Activated CD4-positive, alpha-beta memory T cell treated with anti-CD3 and anti-CD28 coated beads, Interleukin-2, amount 10 ng/mL, durations not matched to agents 7 days and 5 days (primary cell): ENCODE data around the gene QRFP. TPM values are rescaled to one million over a fixed set of nuclear protein-coding genes. Genes with fewer than 3 reads are reported as not detected.

ENCODE experiments used
- CTCF ChIA-PET: fragments of 350-600 bp; sonication (Branson Sonifier 250); formaldehyde crosslinking; loops from one replicate; lab custom pipeline; 2021; ENCODE audit warnings: antibody characterized with exemption, inconsistent platforms; lab: Charles Lee
- POLR2A ChIA-PET: fragments of 350-600 bp; sonication (Branson Sonifier 250); formaldehyde crosslinking; loops from one replicate; lab custom pipeline; 2021; ENCODE audit warnings: antibody characterized with exemption; lab: Charles Lee
- DNase-seq: peaks from one replicate; pipeline ENCODE4 v3.0.0-alpha.2; 2020
- H3K27ac Mint-ChIP-seq: one replicate; pipeline ENCODE4 v1.8.0; 2021; ENCODE audit warnings: mild to moderate bottlenecking, mixed read lengths
- H3K27me3 Mint-ChIP-seq: one replicate; pipeline ENCODE4 v1.8.0; 2021; ENCODE audit warnings: mixed read lengths
- H3K36me3 Mint-ChIP-seq: one replicate; pipeline ENCODE4 v1.8.0; 2021; ENCODE audit warnings: low read depth, mixed read lengths
- H3K4me1 Mint-ChIP-seq: one replicate; pipeline ENCODE4 v1.8.0; 2021; ENCODE audit warnings: mixed read lengths
- H3K4me3 Mint-ChIP-seq: one replicate; pipeline ENCODE4 v1.8.0; 2021; ENCODE audit warnings: mild to moderate bottlenecking, mixed read lengths
- H3K9me3 Mint-ChIP-seq: one replicate; pipeline ENCODE4 v1.8.0; 2021; ENCODE audit warnings: mixed read lengths
- total RNA-seq, 2 experiments: library from RNA; stranded (reverse); gene quantifications; one replicate each; pipeline ENCODE4 v1.2.3, GENCODE V29; 2021

Gene QRFP
- total RNA-seq, 2 experiments from 2014 or later: not detected

DNA sequence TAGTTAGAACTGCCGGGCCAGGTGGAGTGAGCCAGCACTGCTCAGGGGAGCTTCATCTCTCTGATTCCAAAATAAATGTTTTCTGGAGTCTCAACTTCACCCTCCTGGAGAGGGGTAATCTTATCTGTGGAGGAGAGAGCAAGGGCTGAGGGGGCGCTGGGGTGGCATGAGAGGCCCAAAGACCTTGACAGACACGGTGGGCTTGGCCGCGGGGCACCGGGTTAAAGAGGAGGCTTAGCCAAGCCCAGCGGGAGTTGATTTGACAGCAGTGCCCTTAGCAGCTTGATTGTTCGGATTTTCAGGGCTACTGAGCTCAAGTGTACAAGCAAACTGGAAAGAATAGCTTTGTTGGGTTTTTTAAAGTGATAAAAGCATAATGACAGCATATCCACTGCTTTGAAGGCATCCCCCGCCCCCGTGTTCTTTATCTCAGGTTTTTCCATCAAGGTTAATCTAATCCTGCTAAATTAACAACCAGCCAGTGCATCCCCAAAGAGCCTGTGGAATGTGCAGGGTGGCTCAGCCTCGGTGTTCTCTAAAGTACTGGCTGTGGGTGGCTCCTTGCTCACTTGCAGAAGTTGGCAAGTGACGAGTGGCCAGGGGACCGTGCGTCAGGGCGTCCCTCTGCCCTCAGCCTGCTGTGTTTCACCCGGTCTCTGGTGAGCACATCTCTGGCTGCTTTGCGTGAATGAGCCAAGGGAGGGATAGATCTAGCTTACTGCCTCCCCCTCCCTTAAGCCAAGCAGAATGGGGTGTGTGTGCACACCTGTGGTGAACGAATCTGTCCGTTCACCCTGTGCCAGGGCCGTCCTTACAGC lies 5.5 kb downstream of the QRFP start:
- POLR2A ChIA-PET: no interaction called here
- Mint-ChIP-seq H3K36me3 (no peaks in the 10 kb centered on the region), H3K4me1 (no peaks in the 10 kb centered on the region), H3K27me3 (no peaks in the 10 kb centered on the region), H3K9me3 (no peaks in the 10 kb centered on the region), H3K27ac (no peak overlapping the region), H3K4me3 (no peak overlapping the region)
- CTCF ChIA-PET: no interaction called here
- DNase-seq: no peak

DNA sequence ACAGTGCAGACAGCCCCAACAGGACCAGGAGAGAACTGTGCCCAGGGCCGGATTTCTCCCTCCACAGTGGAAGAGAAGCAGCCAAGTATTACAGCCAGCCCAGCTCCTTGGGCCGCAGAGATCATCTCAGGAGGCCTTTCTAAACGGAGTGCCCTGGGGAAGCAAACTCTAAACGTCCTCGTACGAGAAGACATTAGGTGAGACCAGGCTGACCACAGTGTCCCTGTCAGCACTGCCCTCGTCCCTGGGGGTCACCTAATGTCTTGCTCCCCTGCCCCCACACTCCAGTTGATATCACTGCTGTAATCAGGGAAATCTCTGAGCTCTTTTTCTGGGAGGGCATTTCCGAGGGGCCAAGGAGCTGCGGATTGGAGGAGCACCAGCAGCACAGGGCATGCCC lies 6.5 kb downstream of the QRFP start:
- CTCF ChIA-PET: no interaction called here
- no peak for DNase-seq
- Mint-ChIP-seq H3K4me3 (no peak overlapping the region), H3K9me3 (no peaks in the 10 kb centered on the region), H3K27me3 (no peaks in the 10 kb centered on the region), H3K4me1 (no peaks in the 10 kb centered on the region), H3K27ac (no peak overlapping the region), H3K36me3 (no peaks in the 10 kb centered on the region)
- POLR2A ChIA-PET: no interaction called here

DNA sequence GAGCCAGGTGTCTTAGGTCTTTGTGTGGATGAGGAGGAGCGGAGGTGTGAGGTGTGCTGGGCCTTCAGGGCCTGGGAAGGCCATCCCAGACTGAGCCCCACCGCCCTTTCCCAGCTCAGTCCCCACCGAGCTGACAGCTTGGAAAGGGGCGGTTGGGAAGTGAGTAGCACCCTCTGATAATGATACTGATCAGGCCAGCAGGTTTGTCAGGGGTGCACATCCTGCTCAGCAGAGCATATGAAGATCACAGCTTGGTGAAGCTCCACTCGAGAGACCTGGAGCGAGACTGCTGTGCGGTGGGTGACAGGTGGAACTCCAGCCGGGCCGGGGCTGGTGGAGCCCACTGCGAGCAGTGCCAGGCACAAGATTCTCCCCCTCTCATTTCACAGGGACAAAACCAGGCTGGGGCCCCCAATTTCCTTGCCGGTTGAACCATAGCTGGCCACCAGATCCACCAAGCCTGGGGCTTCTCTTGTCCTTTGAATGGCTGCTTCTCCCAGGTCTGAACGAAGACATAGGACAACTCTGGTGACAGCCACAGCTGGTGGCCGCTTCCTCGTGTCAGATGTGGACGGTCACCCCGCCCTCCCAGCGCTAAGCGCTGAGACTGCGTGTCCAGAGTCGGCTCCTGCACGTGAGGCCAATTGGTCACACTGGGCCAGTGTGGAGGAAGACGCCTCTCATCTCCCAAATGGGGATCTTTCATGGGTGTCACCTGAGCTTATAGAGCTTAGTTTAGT lies 8.3 kb downstream of the QRFP start:
- H3K36me3 Mint-ChIP-seq: no peaks in the 10 kb centered on the region
- DNase-seq: no peak
- H3K4me3 Mint-ChIP-seq: no peak overlapping the region
- H3K9me3 Mint-ChIP-seq: no peaks in the 10 kb centered on the region
- H3K27me3 Mint-ChIP-seq: no peaks in the 10 kb centered on the region
- ChIA-PET CTCF (no interaction called here), POLR2A (no interaction called here)
- no peaks in the 10 kb centered on the region for H3K4me1 Mint-ChIP-seq
- no peak overlapping the region for H3K27ac Mint-ChIP-seq

GRCh38 chr9:130887494-130888144 lies 9.0 kb downstream of the QRFP start:
- Mint-ChIP-seq H3K27ac (no peak overlapping the region), H3K27me3 (no peaks in the 10 kb centered on the region), H3K4me3 (no peak overlapping the region), H3K36me3 (no peaks in the 10 kb centered on the region), H3K4me1 (no peaks in the 10 kb centered on the region), H3K9me3 (no peaks in the 10 kb centered on the region)
- ChIA-PET POLR2A (no interaction called here), CTCF (no interaction called here)
- DNase-seq: no peak

GRCh38 chr9:130886981-130887380 lies 9.6 kb downstream of the QRFP start:
- CTCF ChIA-PET: no interaction called here
- Mint-ChIP-seq H3K27ac (no peak overlapping the region), H3K4me1 (no peaks in the 10 kb centered on the region), H3K27me3 (no peaks in the 10 kb centered on the region), H3K4me3 (no peak overlapping the region), H3K9me3 (no peaks in the 10 kb centered on the region), H3K36me3 (no peaks in the 10 kb centered on the region)
- DNase-seq: no peak
- POLR2A ChIA-PET: no interaction called here

DNA sequence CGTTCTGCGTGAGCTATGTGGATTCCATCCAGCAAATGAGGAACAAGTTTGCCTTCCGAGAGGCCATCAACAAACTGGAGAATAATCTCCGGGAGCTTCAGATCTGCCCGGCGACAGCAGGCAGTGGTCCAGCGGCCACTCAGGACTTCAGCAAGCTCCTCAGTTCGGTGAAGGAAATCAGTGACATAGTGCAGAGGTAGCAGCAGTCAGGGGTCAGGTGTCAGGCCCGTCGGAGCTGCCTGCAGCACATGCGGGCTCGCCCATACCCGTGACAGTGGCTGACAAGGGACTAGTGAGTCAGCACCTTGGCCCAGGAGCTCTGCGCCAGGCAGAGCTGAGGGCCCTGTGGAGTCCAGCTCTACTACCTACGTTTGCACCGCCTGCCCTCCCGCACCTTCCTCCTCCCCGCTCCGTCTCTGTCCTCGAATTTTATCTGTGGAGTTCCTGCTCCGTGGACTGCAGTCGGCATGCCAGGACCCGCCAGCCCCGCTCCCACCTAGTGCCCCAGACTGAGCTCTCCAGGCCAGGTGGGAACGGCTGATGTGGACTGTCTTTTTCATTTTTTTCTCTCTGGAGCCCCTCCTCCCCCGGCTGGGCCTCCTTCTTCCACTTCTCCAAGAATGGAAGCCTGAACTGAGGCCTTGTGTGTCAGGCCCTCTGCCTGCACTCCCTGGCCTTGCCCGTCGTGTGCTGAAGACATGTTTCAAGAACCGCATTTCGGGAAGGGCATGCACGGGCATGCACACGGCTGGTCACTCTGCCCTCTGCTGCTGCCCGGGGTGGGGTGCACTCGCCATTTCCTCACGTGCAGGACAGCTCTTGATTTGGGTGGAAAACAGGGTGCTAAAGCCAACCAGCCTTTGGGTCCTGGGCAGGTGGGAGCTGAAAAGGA lies 10.9 kb downstream of the QRFP start:
- DNase-seq: no peak
- POLR2A ChIA-PET: no interaction called here
- Mint-ChIP-seq H3K27ac (no peak overlapping the region), H3K36me3 (peaks cover 6% of the 10 kb centered on the region), H3K4me3 (no peak overlapping the region), H3K4me1 (no peaks in the 10 kb centered on the region), H3K9me3 (no peaks in the 10 kb centered on the region), H3K27me3 (no peaks in the 10 kb centered on the region)
- CTCF ChIA-PET: no interaction called here

- Mint-ChIP-seq H3K27ac (no peak overlapping the region), H3K4me3 (no peak overlapping the region), H3K4me1 (no peaks in the 10 kb centered on the region), H3K36me3 (peaks cover 6% of the 10 kb centered on the region), H3K9me3 (no peaks in the 10 kb centered on the region), H3K27me3 (no peaks in the 10 kb centered on the region)
- DNase-seq: no peak
- ChIA-PET CTCF (no interaction called here), POLR2A (no interaction called here)
Measured at GRCh38 chr9:130884542-130885483, 11.8 kb downstream of the QRFP start.

- ChIA-PET POLR2A (no interaction called here), CTCF (interaction anchor here (0.8 kb wide), 1 partner anchor 18 kb away, joined by 3 read pairs; no protein-coding TSS in a partner anchor)
- Mint-ChIP-seq H3K9me3 (no peaks in the 10 kb centered on the region), H3K4me1 (no peaks in the 10 kb centered on the region), H3K36me3 (peaks cover 6% of the 10 kb centered on the region), H3K27me3 (no peaks in the 10 kb centered on the region), H3K27ac (no peak overlapping the region), H3K4me3 (no peak overlapping the region)
- no peak for DNase-seq
Measured at GRCh38 chr9:130884111-130884531, 12.5 kb downstream of the QRFP start.

GRCh38 chr9:130883479-130883878 lies 13.1 kb downstream of the QRFP start:
- no peaks in the 10 kb centered on the region for H3K27me3 Mint-ChIP-seq
- peaks cover 6% of the 10 kb centered on the region for H3K36me3 Mint-ChIP-seq
- POLR2A ChIA-PET: no interaction called here
- no peaks in the 10 kb centered on the region for H3K9me3 Mint-ChIP-seq
- CTCF ChIA-PET: interaction anchor here (0.8 kb wide), 1 partner anchor 18 kb away, joined by 3 read pairs; no protein-coding TSS in a partner anchor
- H3K4me1 Mint-ChIP-seq: no peaks in the 10 kb centered on the region
- no peak overlapping the region for H3K27ac Mint-ChIP-seq
- H3K4me3 Mint-ChIP-seq: no peak overlapping the region
- DNase-seq: no peak

DNA sequence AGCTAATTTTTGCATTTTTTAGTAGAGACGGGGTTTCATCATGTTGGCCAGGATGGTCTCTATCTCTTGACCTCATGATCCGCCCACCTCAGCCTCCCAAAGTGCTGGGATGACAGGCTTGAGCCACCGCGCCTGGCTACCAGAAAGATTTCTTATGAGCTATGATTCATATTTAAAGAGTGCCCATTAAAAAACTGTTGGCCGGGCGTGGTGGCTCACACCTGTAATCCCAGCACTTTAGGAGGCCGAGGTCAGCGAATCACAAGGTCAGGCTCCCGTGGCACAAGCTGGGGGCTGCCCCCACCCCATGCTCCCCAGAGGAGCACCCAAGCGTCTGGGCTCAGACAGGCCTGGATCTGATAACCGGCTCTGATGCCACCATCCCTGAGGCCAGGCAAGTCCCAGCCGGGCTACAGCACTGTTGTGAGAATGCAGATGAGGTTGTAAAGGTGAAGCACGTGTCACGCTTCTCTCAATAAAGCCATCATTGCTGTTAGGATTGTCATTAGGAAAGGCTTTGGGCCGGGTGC lies 13.9 kb downstream of the QRFP start:
- no peak for DNase-seq
- H3K4me1 Mint-ChIP-seq: no peaks in the 10 kb centered on the region
- ChIA-PET POLR2A (no interaction called here), CTCF (interaction anchor here (0.6 kb wide), 1 partner anchor 16 kb away, joined by 3 read pairs; no protein-coding TSS in a partner anchor)
- no peaks in the 10 kb centered on the region for H3K9me3 Mint-ChIP-seq
- no peaks in the 10 kb centered on the region for H3K27me3 Mint-ChIP-seq
- H3K36me3 Mint-ChIP-seq: peaks cover 6% of the 10 kb centered on the region
- no peak overlapping the region for H3K27ac Mint-ChIP-seq
- no peak overlapping the region for H3K4me3 Mint-ChIP-seq

- no peaks in the 10 kb centered on the region for H3K4me1 Mint-ChIP-seq
- ChIA-PET POLR2A (no interaction called here), CTCF (interaction anchor here (0.6 kb wide), 1 partner anchor 13 kb away, joined by 4 read pairs; no protein-coding TSS in a partner anchor)
- peaks cover 6% of the 10 kb centered on the region for H3K36me3 Mint-ChIP-seq
- H3K4me3 Mint-ChIP-seq: no peak overlapping the region
- no peak overlapping the region for H3K27ac Mint-ChIP-seq
- no peaks in the 10 kb centered on the region for H3K27me3 Mint-ChIP-seq
- no peaks in the 10 kb centered on the region for H3K9me3 Mint-ChIP-seq
- DNase-seq: no peak
Measured at GRCh38 chr9:130881516-130881915, 15.1 kb downstream of the QRFP start.
